Measurements from ENCODE around the gene PCCA. TPM values are rescaled to one million over a fixed set of nuclear protein-coding genes. Genes with fewer than 3 reads are reported as not detected.
"Not testable (repeated sequence)": the region's sequence is repeated elsewhere in the genome, so short reads cannot be mapped to it uniquely, and the experiment has no call there.

Gene PCCA
- polyA plus RNA-seq, 12 donors = 24.3 to 41.6 (median 32.7) TPM; not detected in 1

- no peak for DNase-seq
These were observed 435.1 kb downstream of the PCCA start for GRCh38 chr13:100523981-100524386.

- not testable (repeated sequence) for DNase-seq
These were observed 435.8 kb downstream of the PCCA start for GRCh38 chr13:100524688-100525087.

DNA sequence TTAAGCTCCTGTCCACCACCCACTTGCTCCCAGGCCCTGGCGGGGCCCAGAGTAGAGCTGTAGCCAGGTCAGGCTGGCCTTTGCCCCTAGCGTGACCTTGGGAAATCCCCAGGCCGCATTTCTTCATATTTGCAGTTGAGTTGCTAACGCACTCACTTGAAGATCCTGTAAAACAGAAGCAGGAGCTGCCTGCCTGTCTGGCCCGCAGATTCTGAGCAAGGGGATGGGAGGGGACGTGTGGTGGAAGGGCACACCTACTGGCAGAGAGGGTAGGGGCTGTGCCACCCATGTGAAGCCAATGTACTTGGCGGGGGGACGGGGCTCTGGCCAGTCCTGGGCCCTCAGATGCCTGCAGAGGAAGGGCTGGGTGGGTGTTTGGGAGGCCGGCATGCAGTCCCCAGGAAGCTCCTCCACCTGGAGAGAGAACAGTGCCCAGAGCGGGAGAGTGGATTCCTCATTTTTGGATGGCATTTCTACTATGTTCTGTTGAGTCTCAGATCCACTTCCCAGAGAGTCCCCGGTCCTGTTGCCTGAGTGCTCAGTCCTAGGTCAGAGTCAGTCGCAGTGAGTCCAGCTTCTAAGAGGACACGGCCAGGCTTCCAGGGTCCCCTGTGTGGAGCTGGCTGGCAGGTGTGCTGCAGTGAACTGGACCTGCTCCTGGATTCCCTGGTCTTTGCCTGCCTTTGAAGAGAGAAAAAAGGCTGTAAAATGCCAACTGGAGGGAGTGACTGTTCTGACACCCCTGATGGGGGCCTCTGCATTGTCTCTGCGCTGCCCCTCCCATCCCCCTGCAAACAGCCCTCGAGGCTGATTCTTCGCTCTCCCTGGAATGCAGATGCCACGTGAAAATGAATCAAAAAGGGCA, 436.8 kb downstream of the PCCA start:
- no peak for DNase-seq

- DNase-seq = no peak
These were observed 437.6 kb downstream of the PCCA start for GRCh38 chr13:100526318-100527000.

- no peak for DNase-seq
These were observed 438.8 kb downstream of the PCCA start for GRCh38 chr13:100527644-100528043.

- DNase-seq = no peak
These were observed 439.5 kb downstream of the PCCA start for GRCh38 chr13:100528353-100528752.

GRCh38 chr13:100528820-100529219, 439.9 kb downstream of the PCCA start:
- no peak for DNase-seq

GRCh38 chr13:100529666-100530377, 440.9 kb downstream of the PCCA start:
- no peak for DNase-seq

DNA sequence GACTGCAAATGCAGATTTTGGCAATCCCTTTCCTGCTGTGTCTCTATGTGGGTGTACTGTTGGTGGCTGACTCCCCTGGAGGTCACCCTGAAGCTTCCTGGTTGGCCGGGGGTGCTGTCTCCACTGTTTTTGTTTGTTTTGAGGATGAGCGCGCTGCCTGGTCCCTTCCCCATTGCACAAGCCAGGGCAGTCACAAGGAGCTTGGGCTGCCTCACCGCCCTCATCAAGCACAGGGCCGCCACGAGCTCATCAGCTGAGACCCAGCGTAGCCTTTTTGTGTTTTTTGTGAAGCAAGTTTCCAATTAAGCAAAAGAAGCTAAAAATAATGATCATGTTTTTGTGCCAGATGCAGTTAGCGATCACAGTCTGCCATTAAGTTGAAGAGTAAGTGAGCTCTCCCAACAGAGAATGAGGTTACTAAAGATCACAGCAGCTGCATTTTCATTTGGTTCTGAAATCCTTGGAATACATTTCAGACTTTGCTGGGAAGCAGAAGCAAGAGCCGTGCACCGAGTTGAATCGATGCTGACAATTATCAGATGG, 441.8 kb downstream of the PCCA start:
- DNase-seq = no peak

DNA sequence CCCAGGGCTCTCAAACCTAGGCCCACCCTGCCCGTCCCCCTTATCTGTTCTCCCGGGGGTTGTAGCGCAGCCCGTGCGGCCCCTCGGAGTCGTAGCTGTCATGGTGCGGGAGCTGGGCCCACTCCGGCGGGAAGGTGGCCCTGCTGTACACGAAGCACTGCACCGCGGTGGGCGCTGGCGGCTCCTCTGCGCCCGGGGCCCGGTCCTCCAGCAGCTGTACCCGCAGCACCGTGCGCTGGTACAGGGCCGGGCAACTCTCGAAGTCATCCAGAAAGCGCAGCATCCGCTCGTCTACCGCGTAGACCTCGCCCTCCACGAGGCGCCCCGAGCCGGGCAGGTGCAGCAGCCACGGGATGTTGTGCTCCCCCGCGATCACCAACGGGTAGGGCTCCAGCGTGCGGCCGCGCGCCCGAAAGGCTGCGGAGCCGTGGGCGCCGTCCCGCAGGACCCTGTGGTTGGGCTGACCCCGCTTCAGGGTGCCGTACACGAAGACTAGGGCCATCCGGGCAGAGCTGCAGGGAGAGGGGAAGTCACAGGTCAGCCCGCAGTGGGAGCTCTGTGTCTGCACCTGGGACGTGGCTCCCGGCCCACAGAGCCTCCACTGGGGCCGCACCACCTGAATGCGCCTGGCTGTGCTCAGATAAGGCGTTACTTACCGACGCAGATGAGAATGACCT, 443.3 kb downstream of the PCCA start:
- DNase-seq = no peak

DNA sequence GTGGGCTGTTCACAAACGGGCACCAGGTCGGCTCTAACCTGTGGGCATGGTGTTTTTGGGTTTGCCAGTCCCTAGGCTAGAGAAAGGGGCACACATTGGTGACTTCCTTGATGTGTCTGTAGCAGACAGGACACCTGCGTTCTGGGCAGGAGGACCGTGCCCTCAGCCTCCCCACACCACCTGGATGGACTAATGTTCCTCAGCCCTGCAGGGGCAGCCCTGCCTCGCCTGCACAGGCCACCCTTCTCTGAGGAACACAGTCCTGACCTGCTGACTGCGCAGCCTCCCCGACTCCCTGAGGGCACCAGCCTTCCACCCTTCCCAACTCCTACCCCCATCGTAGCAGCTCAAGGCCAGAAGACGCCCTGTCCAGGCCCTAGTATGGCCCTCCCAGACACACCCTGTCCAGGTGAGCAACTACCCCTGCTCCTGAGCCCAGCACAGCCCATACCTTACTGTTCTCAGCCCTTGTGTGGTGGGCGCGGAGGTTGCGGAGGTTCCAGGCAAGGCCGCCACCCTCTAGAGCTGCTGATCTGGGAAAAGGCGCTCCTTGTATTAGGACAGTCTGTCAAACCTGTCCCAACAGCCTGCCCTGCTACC, 444.0 kb downstream of the PCCA start:
- DNase-seq = no peak

DNA sequence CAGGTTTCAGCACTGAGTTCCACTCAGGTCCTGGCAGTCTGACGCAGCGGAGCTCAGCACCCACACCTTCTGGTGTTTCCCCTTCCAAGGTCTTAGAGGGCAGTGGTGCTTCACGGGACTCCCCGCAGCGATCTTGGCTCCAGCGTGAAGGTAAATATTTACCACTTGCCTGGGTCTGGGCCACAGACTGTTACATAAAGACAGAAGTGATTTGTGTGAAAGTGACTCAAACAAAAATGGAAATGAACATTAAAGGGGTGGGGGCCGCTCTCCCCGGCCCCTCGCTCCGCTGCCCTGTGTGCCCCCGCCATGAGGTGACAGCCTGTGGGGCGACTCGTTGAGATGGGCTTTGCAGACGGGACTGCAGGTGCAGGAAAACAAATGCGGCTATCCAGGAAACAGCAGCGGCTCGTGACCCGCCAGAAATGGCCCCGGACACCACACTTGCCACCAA, 444.7 kb downstream of the PCCA start:
- no peak for DNase-seq

GRCh38 chr13:100534147-100534843, 445.4 kb downstream of the PCCA start:
- no peak for DNase-seq

GRCh38 chr13:100534911-100535310, 446.0 kb downstream of the PCCA start:
- no peak for DNase-seq

GRCh38 chr13:100535426-100536135, 446.7 kb downstream of the PCCA start:
- DNase-seq = no peak

DNA sequence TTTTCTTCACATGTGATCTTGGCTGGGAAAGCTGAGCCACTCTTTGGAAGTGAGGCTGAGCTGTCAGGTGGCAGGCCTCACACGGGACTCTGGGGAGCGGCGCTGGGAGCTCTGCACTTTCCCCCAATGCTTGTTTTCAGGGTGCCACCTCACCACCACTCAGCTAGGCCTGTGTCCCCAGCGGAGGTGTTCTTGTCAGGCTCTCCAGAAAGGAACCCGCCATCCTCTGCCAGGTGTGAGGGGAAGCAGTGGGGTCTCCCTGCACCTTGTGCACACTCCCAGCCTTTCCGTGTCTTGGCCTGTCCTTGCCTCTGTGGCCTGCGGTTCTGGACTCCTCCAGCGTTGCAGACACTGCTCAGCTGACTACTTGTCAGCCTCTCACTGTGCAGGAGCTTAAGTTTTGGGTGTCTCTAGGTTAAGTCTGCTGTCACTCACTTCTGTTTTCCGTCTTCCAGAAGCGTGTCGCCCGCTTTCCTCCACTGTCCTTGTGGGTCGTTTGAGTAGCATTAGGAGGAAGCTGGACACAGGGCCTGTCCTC, 447.8 kb downstream of the PCCA start:
- no peak for DNase-seq

DNA sequence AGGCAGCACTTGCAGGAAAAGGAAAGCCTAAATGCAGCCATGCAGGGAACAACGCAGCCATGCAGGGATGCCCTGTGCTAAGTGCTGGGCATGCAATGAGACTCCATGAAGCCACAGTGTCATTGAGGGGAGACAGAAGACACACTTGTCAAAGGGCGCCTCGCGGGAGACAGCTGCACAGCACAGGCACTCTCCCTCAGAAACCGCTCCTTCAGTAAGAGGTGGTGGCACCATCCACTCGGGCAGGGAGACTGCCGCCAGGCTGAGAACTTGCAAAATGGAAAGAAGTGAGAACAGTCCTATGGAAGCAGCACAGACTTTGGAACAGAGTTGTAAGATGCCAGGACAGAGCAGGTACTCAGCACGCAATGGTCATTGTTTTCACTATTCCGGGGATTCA, 448.6 kb downstream of the PCCA start:
- DNase-seq = no peak

DNA sequence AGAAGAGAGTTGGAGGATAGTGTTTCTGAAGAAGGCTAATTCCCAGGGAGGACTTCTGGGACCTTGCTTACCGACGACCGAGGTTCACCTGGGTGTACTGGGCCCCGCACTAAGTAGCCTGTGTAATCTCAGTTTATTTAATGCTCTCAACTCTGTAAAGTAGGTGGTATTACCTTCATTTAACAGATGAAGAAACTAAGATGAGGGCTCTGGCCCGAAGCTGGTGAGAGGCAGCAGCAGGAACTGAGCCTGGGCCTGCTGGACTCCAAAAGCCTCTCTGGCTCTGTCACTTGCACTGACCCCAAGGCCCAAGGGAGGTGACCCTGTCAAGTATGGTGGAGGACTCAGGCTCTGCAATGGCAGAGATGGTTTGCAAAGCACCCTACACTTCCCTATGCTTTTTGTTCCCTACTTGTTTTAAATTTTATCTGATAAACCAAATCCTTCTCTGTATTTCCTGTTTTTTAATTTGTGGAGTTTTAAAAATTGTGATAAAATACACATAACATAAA, 449.1 kb downstream of the PCCA start:
- DNase-seq = no peak

DNA sequence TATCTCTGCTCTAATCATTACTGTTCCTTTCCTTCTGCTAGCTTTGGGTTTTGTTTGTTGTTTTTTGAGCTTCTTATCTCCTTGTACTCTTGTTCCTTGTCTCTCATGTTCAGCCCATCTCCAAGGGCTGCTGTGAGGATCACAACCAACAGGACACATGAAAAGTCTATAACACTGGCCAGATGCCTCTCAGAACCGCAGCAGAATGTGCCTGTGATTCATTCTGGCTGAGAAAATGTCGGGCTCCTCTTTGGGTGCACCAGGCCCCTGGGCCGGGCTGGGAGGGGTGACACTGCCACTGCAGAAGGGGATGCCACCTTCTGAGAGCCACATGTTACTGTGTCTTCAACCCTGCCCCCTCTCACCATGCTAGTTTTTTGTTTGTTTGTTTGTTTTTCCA, 451.7 kb downstream of the PCCA start:
- DNase-seq = no peak
